Amniotic stem cell (primary cell): ENCODE results near the gene ALDH5A1.

Source experiments
- DNase-seq: peaks from one replicate; lab custom pipeline; 2025; lab: John Stamatoyannopoulos, UW

ALDH5A1 gene

DNA sequence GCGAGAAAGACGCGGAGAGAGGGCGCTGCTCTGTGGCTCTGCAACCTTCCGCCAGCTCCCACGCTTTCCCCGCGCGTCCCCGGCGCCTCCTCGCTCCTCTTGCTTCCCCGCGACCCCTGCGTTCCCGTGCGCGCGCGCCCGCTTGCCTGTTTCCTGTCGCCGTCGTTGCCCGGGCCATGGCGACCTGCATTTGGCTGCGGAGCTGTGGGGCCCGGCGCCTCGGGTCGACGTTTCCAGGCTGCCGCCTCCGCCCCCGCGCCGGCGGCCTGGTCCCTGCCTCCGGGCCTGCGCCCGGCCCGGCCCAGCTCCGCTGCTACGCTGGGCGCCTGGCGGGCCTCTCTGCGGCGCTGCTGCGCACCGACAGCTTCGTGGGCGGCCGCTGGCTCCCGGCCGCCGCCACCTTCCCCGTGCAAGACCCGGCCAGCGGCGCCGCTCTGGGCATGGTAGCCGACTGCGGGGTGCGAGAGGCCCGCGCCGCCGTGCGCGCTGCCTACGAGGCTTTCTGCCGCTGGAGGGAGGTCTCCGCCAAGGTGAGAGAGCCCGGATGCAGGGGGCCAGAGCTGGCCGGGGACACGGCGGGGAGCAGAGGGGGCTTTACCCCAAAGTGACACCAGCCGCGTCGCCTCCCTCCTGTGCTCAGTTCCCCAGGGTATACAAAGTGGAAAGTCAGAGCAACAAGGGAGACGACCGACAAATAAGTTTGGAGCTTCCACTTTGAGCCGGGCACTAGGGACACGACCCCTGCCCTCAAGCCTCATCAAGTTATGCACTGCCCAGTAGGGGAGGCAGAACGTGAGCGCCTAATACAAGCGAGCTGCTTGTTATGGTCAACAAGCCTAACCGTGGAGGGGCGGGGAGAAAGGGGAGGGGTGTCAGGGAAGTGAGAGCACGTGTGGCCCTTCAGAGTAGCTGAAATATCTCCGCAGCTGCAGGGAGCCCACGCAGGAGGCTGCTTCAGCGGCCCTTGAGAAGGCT lies at the start of gene ALDH5A1:
TSS of gene ALDH5A1 (plus strand) at position 149 of the 975 bp plus-strand sequence. CDS start at position 177, 28 bp downstream.
- peak; percentile 38 for DNase-seq

DNA sequence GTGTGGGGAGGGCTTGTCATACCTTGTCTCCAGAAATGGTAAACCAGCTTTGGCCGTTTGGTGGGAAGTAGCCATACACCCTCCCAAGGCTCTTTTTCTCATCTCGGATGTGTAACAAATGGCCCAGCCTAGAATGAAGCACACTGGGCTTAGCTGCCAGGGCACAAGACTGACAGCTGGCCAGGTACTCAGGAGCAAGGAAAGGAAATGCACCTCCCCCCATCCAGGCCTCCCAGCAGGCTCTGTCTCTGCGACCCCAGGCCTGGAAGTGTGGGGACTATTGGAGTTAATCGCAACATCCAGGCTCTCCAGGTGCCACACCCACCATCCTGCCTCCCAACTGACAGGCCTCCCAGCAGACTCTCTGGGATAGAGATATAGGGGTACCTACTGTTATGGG lies 49.1 kb upstream of the ALDH5A1 start:
- no peak for DNase-seq

DNA sequence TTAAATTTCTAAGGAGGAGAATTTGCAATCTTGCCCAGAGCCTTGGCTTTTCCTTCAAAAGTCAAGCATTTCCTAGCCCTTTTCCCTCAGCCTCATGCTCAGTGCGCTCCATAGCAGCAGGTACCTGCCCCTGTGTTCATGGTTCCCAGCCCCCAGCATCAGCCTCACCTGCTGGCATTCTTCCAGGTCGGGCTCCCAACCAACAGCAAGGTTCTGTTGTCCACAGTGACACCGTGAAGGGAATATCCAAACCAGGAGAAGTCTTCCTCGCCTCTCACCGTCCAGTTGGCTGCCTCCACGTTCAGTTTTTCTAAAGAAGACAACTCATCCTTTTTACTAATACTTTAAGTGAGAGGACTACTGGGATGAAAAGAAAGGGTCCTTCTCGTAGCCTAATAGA lies 48.1 kb upstream of the ALDH5A1 start:
- no peak for DNase-seq

DNA sequence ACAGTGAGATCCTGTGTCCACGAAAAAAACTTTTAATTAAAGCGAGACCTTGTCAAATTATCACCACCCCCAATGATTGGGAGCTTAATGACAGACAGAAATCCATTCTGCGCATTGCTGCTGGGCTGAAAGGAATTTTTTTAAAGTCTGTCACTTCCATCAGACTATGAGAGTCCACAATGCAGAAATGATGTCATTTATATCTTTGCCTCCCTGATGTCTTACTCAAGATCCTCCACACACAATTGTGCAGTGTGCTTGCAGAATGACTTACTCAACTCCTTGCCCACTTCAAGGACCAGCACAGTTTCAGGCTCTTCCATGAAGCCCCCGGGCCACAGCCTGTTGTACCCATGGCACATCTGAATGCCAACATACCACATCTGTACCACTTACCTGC lies 46.4 kb upstream of the ALDH5A1 start:
- no peak for DNase-seq

DNA sequence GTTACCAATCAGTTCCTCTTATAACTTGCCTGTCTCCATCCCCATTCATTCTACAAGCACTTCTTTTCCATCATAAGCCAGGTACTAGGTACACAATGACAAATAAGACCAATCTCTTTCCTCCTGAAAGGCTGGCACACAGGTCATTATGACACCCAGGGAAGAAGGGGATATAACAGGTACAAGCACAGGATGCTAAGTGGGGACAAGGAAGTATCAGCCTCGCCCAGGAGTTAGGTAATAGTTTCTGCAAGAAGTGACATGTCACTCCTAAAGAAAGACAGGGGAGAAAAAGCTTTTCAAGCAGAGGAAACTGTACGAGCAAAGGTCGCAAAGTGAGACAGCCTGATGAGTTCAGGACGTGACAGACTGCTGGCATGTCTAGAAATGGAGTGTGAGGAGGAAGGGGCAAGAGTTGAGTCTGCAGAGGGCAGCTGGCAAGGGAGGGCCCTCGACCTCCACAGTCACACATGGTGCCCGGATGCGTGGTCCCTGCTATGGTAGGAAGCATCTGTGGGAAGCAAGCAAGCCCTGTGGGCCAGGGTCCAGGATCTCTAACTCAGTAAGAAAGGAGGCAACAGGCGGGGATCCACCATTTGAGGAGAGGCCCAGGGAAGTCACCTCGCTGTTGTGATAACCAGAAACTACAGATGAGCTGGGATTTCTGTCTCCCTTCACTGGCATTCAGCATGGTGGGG lies 45.8 kb upstream of the ALDH5A1 start:
- DNase-seq, result no peak

DNA sequence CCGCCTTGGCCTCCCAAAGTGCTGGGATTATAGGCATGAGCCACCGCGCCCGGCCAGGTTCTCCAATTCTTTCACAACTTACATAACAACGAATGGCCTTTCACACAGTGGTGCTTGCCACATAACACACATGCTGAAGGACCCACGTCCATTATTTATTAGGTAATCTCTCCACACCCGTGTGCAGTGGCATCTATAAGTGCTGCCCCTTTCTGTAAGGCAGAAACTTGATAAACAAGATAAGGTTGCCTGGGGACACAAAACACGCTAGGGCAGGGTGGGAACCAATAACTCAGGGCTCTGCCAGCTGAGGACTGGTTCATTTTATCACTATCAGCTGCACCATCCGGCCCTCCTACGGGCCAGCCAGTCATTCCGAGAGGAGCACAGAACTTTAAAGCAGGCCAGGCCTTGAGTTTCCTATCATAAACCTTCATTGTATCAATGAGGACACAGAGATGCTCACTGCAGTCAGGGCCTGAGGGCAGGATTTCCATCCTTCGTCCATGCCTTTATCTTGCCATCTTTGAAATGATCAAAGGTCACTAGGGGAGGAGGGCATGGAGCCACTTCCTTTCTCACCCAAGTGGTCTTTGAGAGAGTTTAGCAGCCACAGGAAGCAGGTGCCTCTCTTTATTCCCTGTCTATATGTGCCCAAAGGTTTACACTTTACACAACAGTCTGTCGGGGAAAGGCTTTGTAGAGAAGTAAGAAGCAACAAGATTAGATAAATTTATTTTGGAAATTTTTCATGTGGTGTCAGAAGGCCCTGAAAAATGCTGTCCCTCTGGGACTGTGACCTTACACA lies 43.0 kb upstream of the ALDH5A1 start:
- no peak for DNase-seq

DNA sequence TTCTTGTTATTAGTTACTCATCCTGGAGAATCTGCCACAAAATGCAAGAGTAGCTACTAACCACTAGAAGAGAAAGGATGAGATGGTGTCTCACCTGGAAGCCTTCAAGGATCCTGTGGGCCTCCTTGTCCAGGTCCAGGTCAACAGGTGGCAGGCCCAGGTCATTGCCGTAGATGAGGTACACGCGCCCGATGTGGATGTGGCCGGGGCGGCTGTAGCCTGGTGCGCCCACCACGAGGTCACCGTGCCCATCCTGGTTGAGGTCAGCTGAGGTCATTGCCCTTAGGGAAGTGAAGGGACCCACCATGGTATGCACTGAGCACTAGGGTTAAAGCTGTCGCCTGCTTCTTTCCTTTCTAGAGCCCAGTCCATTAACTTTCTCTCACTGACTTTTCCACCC lies 40.8 kb upstream of the ALDH5A1 start:
- DNase-seq, result no peak

DNA sequence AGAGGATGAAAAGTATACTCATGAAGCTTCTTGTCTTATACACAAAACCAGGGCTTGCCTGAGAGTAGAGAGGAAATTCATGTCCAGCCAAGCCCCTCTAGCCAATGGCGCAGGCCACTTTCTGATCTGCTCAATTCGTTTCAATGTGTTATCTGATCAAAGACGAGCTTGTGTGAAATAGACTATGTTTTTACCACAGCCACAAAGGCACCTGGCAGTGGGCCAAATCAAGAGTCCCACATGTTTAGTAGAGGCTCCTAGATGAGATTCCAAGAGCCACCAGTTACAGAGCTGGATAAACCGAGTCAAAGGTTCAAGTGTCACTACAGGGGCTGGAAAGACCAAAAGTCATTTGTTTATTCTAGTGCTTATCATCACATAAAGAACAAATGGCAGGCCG lies 40.3 kb upstream of the ALDH5A1 start:
- no peak for DNase-seq

DNA sequence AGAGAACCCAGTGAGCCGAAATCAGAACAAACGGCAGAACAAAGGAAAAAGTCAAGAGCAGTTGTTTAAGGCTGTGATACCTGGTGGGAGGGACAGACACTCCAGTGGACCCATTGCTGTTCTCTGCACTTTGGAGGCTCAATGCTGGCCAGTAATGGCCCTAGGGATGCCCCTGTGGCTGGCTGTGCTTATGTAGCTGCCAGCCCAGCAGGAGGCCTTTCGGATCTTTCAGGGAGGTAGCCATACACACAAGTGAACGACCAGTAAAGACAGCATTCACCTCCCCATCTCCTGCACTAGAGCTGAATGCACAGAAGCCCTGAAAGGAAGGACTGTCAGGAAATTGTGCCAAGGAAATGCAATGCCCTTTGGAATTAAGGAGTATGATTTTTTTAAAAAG lies 39.7 kb upstream of the ALDH5A1 start:
- DNase-seq, result no peak

DNA sequence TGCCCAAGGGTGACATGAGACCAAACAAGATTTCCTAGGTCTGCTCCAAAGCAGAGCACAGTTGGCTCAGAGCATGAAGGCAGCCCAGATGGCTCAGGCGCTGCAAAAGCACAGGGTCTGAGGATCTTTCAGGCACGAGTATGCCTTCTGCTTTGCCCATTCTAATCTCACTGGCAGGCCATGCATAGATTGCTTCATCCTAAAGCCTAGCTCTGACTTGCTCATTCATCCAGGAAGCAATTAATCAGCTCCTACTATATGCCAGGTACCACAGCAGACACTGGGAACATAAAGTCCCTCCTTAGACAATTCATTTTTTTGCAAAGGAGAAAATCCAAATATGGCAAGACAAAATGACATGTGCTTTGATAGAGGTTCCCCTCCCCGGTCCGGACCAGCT lies 36.6 kb upstream of the ALDH5A1 start:
- DNase-seq, result no peak

DNA sequence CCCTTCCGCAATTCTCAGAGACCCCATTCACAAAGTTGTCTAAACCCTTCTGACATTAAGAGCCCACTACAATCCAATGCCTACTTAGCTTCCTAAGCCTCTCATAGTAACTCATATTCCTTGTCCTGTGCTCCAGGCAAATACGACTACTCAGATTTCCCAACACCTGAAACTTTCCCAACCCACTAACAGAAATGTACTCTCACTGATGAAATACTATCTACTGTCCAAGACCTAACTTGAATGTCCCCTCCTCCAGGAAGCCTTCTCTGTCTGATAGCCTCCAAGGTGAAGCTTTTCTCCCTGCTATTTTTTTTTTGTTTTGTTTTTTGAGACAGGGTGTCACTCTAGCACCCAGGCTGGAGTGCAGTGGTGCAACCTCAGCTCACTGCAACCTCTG lies 35.8 kb upstream of the ALDH5A1 start:
- DNase-seq, result no peak

DNA sequence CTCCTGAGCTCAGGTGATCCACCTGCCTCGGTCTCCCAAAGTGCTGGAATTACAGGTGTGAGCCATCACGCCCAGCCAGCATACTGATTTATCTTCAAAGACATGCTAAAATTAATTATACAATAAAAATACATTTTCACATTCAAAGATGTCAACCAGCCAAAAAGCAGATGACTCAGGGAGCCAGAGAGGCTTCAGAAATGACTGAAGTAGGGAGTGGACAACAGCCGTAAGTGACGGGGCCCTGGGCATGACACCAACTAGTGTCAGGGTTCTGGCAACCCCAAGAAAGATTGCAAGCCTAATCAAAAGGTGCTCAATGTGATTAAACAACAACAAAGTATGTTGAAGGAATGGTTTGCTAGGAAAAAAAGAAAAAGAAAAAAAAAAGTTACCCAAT lies 33.8 kb upstream of the ALDH5A1 start:
- DNase-seq, result no peak

DNA sequence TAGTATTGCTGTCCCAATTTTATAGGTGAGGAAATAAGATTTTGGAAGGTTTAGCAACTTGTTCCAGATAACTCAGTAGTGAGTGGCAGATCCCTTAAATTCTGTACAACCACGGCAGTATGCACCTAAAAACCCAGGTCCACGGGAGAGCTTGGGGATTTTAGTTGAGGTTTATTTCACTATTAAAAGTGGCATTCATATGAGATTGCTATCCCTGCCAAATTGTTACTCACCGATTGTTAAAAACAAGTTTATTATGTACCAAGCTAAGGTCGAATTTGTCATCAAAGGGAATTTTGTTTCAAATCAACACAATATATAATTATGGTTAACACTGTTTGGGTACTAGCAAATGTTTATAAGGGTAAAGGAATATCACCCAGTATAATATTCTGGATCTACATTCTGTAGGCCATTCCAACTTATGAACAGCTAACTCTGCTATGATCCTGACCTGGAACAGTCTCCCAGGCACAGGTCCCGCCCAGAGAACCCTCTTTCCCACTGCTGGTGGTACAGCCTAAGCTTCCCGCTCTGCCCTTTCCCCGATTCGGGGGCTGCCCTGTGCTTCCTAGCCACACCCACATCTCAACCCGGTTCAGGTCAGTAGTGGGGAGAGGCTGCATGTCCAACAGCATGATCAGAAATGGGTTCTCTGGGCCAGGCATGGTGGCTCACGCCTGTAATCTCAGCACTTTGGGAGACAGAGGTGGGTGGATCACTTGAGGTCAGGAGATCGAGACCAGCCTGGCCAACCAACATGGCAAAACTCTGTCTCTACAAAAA lies 30.3 kb upstream of the ALDH5A1 start:
- no peak for DNase-seq

DNA sequence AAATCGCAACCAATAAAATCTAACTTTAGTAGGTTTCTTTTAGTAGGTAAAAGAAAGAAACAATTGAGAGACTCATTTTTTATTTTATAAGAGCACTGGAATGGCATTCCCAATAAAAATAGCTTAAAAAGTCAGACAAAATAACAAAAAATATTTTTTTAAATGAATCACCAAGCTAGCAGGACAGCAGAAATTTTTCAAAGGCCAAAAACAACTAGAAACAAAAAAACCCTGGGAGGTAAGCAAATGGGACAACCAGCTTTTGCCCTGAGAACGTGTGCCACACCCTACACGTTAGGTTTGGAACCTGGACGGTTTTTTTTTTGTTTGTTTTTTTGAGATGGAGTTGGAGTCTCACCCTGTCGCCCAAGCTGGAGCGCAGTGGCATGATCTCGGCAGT lies 25.0 kb upstream of the ALDH5A1 start:
- DNase-seq, result no peak

DNA sequence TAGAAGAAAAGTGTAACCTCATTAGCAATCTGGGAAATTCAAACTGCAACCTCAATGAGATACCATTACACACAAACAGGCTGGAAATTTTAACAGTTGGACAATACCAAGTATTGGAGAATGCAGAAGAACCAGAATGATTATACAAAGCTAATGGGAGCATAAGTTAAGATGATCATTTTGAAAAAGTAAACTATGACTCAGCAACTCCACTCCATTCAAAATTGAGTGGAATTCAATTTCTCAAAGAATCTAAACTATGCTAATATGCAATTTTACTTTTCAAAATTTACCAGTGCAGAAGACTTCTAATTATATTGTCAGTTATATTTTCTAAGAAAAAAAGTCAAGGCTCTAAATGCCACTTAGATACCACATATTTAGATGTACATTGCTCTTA lies 22.6 kb upstream of the ALDH5A1 start:
- no peak for DNase-seq

DNA sequence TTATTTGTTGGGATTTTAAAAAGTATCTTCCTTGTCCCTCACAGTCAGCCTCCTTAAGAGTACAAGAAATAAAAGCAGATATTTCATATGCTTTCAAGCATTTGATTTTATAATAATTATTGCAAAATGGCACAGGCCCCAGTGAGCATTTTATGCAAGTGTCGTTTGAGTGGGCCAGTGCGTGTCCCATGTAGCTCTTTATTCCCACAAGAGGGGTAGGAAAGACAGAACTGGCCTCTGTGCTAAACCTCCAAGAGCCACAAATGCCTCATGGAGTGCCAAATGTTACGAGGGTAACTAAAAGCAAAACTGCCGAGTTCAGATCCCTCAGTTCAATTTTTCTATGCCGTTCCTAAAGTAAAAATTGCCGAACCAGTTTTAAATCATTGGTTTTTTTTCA lies 18.1 kb upstream of the ALDH5A1 start:
- no peak for DNase-seq

DNA sequence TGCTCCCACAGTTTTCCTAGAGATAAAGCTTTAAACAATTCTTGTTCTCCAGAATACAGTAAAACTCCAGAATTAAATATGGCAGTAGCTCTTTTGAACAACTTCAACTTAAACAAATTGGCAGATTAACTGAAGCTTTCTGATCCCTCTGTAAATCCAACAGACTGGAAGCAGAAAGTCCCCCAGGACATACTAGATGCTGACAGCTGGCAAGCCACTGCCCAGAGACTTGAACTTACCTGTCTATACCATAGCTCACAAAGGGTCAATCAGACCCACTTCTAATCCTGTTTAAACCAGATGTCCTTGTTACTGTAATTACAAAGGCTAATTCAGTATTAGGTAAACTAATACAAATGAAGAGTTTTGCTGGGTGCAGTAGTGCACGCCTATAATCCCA lies 17.7 kb upstream of the ALDH5A1 start:
- DNase-seq, result no peak

DNA sequence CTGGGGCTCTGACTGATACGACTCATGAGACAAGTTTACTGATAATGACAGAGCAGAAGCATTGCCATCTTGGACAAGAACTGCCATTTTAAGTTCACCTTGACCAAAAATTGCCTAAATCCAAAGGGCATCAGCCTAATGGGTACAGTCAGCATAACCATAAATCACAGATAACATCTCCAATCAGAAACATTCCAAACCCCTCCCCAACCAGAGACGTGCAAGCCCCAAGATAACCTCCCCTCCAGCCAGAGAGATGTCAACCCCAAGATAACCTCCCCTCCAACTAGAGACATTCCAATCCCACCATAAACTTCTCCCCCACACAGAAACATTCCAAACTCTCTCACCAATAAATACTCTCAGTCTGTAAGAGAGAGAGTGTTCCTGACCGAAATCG lies 15.9 kb upstream of the ALDH5A1 start:
- DNase-seq, result no peak

DNA sequence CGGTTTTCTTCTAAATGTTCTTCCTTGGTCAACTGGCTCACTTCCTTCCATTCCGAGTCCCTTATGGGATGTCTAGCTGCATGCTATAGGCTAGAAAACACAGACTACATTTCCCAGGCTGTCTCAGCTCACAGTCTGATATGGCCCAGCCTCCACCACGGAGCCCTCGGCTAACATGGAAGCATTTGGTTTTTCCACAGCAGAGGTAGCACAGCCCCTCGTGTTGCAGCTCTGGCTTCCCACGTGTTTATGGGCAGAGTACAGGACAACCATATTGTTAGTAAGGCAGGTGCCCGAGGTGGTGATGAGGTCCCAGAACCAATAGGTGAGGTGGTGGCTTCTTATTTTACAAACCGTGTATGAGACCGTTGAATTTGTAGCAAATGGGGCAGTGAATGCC lies 14.1 kb upstream of the ALDH5A1 start:
- DNase-seq, result no peak

DNA sequence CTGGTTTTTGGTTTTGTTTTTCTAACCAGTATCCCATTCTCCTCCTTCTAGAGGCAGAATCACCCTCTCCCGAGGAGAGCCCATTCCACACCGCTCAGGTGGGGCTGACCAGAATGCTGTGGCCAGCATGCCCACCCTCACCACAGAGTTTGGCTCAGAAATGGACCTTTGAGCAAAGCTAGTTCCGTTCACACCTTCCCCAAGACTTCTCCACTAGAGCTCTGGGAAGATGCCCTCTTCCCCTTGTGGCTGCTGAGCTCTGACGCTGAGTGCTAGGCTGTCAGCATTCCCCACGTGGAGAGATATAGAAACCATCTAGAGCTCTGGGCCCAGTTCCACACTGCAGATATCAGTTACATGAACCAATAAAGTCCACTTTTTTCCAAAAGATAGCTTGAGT lies 13.3 kb upstream of the ALDH5A1 start:
- DNase-seq, result no peak

DNA sequence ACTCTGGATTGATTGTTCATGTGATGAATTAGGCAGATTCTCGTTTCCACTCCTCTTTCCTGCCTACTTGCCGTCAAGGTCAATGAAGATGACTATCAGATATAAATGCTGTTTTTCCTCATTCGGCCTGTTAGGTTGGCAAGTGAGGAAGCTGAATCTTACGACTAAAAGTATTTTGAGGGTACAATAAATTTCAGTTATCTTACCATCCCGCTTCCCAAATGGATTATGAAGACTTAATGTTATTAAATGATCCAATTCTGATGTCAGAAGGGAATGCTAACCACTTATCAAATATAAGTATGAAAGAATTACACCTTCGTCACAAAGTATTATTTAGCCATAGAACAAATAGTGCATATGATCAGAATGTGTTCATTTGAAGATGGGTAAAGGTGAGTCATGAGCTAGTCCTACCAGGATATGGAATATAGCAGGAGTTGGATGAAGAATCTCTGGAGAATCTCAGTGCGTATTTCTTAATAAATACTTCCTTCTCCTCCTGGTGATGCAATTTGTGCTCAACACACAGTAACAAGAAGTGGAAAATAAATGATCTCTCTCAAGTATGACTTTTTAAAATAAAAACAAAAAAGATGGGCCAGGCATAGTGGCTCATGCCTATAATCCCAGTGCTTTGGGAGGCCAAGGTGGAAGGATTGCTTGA lies 10.0 kb upstream of the ALDH5A1 start:
- DNase-seq, result no peak
